ENCODE results near the gene CNTNAP2.

DNA sequence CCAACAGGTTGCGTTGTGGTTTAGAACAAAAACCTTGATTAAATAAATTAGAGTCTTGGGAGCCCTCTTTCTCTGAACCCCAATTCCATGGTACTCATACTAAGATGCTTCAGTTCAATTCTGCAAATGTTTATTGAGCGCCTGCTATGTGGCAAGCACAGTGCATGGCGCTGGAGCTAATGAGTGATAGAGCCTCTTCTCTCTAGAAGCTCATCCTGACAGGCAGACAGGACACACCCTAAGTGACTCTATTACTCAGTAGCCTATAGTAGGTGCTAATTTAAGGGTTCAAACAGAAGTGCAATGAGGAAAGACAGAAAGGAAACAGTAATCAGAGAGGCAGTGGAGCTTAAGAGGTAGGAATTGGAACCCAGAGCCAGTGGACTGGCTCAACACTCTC, 2349.5 kb downstream of the CNTNAP2 start:
- no peak for TF ChIP-seq POLR2A (IDR thresholded peaks at IDR 0.05)
- TF ChIP-seq, protein P1, sequence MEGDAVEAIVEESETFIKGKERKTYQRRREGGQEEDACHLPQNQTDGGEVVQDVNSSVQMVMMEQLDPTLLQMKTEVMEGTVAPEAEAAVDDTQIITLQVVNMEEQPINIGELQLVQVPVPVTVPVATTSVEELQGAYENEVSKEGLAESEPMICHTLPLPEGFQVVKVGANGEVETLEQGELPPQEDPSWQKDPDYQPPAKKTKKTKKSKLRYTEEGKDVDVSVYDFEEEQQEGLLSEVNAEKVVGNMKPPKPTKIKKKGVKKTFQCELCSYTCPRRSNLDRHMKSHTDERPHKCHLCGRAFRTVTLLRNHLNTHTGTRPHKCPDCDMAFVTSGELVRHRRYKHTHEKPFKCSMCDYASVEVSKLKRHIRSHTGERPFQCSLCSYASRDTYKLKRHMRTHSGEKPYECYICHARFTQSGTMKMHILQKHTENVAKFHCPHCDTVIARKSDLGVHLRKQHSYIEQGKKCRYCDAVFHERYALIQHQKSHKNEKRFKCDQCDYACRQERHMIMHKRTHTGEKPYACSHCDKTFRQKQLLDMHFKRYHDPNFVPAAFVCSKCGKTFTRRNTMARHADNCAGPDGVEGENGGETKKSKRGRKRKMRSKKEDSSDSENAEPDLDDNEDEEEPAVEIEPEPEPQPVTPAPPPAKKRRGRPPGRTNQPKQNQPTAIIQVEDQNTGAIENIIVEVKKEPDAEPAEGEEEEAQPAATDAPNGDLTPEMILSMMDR (IDR thresholded peaks at IDR 0.05): no peak
